ENCODE measurements around the gene USP30. TPM values are rescaled to one million over a fixed set of nuclear protein-coding genes. Genes with fewer than 3 reads are reported as not detected.

USP30 gene
- total and polyA plus RNA-seq, 10 of the 15 experiments (the other 5 are each of a cell fraction or from before 2014, with no cell fraction given): 2.1 to 16.2 (median 6.4) TPM

GRCh38 chr12:109052414-109053323 is at the start of gene USP30 (continued):
- TF ChIP-seq PKNOX1 (IDR thresholded peaks at IDR 0.05) (peak; percentile 80), IKZF1 (conservative IDR thresholded peaks at IDR 0.05) (peak; percentile 95), POLR2AphosphoS5 (IDR thresholded peaks at IDR 0.05; ENCODE audit: low read length) (no peak), NR2C1 (IDR thresholded peaks at IDR 0.05) (peak; percentile 63), ZBTB4 (CRISPR knock-in tag; IDR thresholded peaks at IDR 0.05) (no peak), EED (IDR thresholded peaks at IDR 0.05; ENCODE audit: low read depth) (peak; percentile 79), EZH2 (IDR thresholded peaks at IDR 0.05; ENCODE audit: borderline replicate concordance, control insufficient read depth, low read depth, low read length) (no peak), MXI1 (IDR thresholded peaks at IDR 0.05; ENCODE audit: low read depth, low read length) (peak; percentile 87), FOS (IDR thresholded peaks at IDR 0.05; ENCODE audit: borderline replicate concordance, extremely low read depth, insufficient read length) (no peak), YY1 (IDR thresholded peaks at IDR 0.05; ENCODE audit: low read depth, low read length) (peak; percentile 89), RELB (IDR thresholded peaks at IDR 0.05; ENCODE audit: low read depth) (peak; percentile 95), SUZ12 (IDR thresholded peaks at IDR 0.05; ENCODE audit: unreplicated experiment) (no peak), RAD21 (IDR thresholded peaks at IDR 0.05; ENCODE audit: insufficient read depth, low read depth, low read length) (no peak), TARDBP (IDR thresholded peaks at IDR 0.05; ENCODE audit: borderline replicate concordance) (peak; percentile 95), CREB1 (IDR thresholded peaks at IDR 0.05; ENCODE audit: low read depth) (peak; percentile 75), SIX5 (IDR thresholded peaks at IDR 0.05; ENCODE audit: low read depth, low read length, severe bottlenecking) (peak; percentile 79), IRF3 (IDR thresholded peaks at IDR 0.05) (peak; percentile 68; the same call in 1 of the 2 replicates), CHD4 (IDR thresholded peaks at IDR 0.05) (no peak), SMAD5 (IDR thresholded peaks at IDR 0.05; ENCODE audit: low read depth) (no peak), SMARCA5 (IDR thresholded peaks at IDR 0.05) (peak; percentile 84), BACH1 (IDR thresholded peaks at IDR 0.05; ENCODE audit: borderline replicate concordance) (peak; percentile 75)

All from GM12878 (cell line).